CD4-positive, alpha-beta T cell treated with Interleukin-4 for 1 hour (primary cell): ENCODE data around the gene COL20A1.

ENCODE experiments used
- DNase-seq, 2 donors: peaks; one replicate each; pipeline ENCODE4 v3.0.0-alpha.2; 2020 to 2022

Gene COL20A1

GRCh38 chr20:63380346-63380870, 87.4 kb downstream of the COL20A1 start:
- DNase-seq: no peak

GRCh38 chr20:63381781-63382431, 88.9 kb downstream of the COL20A1 start:
- DNase-seq: peak in 1 of 2 donors; percentile 12

- no peak for DNase-seq
Measured at GRCh38 chr20:63382551-63383300, 89.7 kb downstream of the COL20A1 start.

- no peak for DNase-seq
Measured at GRCh38 chr20:63383556-63383955, 90.6 kb downstream of the COL20A1 start.

GRCh38 chr20:63384336-63384735, 91.3 kb downstream of the COL20A1 start:
- no peak for DNase-seq
